Mononuclear cell (primary cell): ENCODE data around the gene MUC5B. TPM values are rescaled to one million over a fixed set of nuclear protein-coding genes. Genes with fewer than 3 reads are reported as not detected.
"Not testable (repeated sequence)": the region's sequence is repeated elsewhere in the genome, so short reads cannot be mapped to it uniquely, and the experiment has no call there.

ENCODE experiments used
- H3K27me3 ChIP-seq: 2 replicates; pipeline ENCODE4 v1.6.0; 2011; ENCODE audit warnings: low read length, control low read depth; ENCODE audit not compliant: insufficient read depth
- H3K4me1 ChIP-seq: 2 replicates; pipeline ENCODE4 v1.5.1; 2011; ENCODE audit warnings: mild to moderate bottlenecking, low read length, control low read depth; ENCODE audit not compliant: insufficient read depth
- H3K4me3 ChIP-seq: 2 replicates; pipeline ENCODE4 v1.5.1; 2011; ENCODE audit warnings: mild to moderate bottlenecking, low read length, moderate library complexity
- H3K9me3 ChIP-seq: 2 replicates; pipeline ENCODE4 v1.5.1; 2011; ENCODE audit warnings: low read depth, mild to moderate bottlenecking, control low read depth, low read length
- total RNA-seq: library from RNA; depleted of rRNA; stranded (reverse); fragments of >200 nt; gene quantifications from one replicate; pipeline ENCODE4 v1.2.3, GENCODE V29; 2012

Gene MUC5B
- total RNA-seq, 1 donor, result under 0.01 TPM

DNA sequence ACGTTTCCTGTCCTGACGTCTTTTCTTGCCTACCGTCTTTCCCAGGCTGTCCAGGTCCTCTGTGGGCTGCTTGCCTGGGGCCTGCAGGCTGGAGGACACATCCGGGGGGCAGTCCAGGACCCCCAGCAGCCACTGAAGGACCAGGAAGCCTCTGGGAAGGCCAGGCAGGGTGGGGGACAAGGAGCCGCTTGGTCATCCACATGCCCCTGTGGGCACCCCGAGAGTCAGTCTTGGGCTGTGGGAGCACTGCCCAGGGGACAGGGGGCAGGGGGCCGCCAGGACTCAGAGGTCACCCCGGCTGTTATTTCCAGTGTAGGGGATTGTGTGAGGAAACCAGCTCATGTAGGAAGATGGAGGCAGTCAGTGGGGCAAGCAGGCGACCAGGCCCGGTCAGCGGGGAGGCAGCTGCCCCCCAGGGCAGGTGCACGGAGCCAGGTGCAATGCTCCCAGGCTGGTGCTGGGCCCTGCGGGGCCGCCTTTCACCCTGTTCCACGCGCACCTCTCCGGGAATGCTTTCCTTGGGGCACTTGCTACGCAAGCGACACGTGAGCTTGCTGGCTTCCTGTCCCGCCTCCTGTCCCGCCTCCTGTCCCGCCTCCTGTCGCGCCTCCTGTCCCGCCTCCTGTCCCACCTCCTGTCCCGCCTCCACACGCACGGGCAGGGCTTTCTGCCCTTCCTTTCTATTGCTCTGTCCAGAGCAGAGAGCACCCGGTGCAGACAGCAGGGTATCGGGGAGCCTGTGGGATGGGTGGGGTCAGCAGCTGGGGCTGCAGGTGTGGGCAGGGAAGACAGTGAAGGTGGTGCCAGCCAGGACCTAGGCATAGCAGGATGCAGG lies 39.5 kb downstream of the MUC5B start:
- H3K4me3 ChIP-seq, result peak overlapping the region; percentile 41
- H3K4me1 ChIP-seq, result peaks cover 15% of the 10 kb centered on the region
- no peaks in the 10 kb centered on the region for H3K27me3 ChIP-seq
- no peaks in the 10 kb centered on the region for H3K9me3 ChIP-seq

DNA sequence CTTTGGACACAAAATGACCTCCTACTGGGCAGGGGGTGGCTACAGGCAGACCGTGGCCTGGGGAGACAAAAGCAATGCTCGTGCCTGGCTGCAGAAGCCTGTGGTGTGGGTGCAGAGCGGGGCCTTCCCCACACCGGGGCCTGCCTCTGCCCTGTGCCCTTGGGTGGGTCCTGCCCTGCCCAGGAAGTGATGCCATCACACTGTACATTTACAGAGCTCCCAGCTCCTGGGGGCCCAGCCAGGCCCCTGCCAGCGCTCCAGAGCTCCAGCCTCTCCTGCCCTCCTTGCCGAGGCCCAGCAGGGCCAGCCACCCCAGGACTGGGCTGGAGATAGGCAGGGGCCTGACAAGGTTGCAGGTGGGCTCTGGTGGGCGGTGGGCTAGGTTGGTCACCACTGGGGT lies 40.1 kb downstream of the MUC5B start:
- H3K4me3 ChIP-seq, result peak overlapping the region; percentile 41

DNA sequence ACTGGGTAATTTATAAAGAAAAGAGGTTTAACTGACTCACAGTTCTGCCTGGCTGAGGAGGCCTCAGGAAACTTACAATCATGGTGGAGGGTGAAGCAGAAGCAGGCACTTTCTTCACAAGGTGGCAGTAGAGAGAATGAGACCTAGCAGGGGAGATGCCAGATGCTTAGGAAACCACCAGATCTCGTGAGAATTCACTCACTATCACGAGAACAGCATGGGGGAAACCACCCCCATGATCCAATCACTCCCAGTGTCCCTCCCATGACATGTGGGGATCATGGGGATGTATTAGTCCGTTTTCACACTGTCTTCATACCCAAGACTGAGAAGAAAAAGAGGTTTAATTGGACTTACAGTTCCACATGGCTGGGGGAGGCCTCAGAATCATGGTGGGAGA lies 41.6 kb downstream of the MUC5B start:
- peaks cover 15% of the 10 kb centered on the region for H3K4me1 ChIP-seq
- not testable (repeated sequence) for H3K9me3 ChIP-seq, H3K4me3 ChIP-seq, H3K27me3 ChIP-seq

More for the DNA sequence above, 40.1 kb downstream of the MUC5B start:
- Histone ChIP-seq H3K27me3 (no peaks in the 10 kb centered on the region), H3K9me3 (no peaks in the 10 kb centered on the region), H3K4me1 (peaks cover 15% of the 10 kb centered on the region)

DNA sequence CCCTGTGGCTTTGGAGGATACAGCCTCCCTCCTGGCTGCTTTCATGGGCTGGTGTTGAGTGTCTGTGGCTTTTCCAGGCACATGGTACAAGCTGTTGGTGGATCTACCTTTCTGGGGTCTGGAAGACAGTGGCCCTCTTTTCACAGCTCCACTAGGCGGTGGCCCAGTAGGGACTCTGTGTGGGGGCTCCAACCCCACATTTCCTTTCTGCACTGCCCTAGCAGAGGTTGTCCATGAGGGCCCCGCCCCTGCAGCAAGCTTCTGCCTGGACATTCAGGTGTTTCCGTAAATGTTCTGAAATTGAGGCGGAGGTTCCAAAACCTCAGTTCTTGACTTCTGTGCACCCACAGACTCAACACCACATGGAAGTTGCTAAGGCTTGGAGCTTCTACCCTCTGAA lies 42.6 kb downstream of the MUC5B start:
- H3K4me3 ChIP-seq, H3K9me3 ChIP-seq, H3K27me3 ChIP-seq: not testable (repeated sequence)
- peaks cover 15% of the 10 kb centered on the region for H3K4me1 ChIP-seq

DNA sequence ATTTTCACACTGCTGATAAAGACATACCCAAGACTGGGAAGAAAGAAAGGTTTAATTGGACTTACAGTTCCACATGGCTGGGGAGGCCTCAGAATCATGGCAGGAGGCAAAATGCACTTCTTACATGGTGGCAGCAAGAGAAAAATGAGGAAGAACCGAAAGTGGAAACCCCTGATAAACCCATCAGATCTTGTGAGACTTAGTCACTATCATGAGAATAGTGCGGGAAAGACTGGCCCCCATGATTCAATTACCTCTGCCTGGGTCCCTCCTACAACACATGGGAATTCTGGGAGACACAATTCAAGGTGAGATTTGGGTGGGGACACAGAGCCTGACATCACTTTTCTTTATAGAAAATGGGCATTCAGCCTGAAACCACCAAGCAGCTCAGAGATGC lies 44.1 kb downstream of the MUC5B start:
- H3K27me3 ChIP-seq, H3K9me3 ChIP-seq, H3K4me3 ChIP-seq: not testable (repeated sequence)
- peaks cover 12% of the 10 kb centered on the region for H3K4me1 ChIP-seq

DNA sequence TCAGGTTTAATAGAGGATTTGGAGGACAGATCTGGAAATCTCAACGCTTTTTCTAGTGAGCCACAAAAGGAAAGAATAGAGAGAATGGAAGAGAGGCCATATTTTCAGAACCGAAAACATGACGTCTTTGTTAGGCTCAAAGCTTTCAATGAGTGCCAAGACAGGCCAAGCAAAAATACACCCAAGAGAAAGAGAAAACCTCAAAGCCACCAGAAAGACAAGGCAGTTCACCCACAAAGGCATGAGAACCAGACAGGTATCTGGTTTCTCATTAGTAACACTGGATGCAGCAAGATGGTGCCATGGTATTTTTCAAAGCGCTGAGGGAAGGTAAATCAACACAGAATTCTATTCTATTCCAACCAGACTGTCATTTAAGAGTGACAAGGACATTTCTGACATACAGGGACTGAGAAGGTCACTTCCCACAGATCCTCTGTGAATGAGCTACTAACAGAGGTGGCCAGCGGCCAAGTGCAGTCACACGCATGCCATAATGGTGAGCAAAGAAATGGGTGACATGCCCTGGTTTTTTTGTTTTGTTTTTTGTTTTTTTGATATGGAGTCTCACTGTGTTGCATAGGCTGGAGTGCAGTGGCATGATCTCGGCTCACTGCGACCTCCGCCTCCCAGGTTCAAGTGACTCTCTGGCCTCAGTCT lies 44.7 kb downstream of the MUC5B start:
- peaks cover 8% of the 10 kb centered on the region for H3K4me1 ChIP-seq
- no peaks in the 10 kb centered on the region for H3K27me3 ChIP-seq
- no peak overlapping the region for H3K4me3 ChIP-seq
- no peaks in the 10 kb centered on the region for H3K9me3 ChIP-seq

DNA sequence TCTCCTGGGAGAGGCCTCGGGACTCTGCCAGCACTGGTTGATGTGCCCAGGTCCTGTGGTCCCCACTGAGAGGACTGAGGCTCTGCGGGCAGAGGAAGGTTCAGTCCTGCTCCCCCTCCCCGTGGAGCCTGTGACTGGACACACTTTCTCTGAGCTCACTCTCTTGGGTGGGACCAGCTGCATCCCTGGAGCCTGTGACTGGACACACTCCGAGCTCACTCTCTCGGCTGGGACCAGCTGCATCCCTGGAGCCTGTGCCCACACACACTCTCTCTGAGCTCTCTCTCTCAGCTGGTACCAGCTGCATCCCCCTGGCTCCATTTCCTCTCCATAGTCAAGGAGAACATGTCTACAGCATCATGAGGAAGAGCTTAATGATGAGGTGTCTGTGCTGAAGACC lies 47.1 kb downstream of the MUC5B start:
- no peak overlapping the region for H3K4me3 ChIP-seq
- H3K4me1 ChIP-seq, result no peaks in the 10 kb centered on the region
- no peaks in the 10 kb centered on the region for H3K27me3 ChIP-seq
- H3K9me3 ChIP-seq, result no peaks in the 10 kb centered on the region

DNA sequence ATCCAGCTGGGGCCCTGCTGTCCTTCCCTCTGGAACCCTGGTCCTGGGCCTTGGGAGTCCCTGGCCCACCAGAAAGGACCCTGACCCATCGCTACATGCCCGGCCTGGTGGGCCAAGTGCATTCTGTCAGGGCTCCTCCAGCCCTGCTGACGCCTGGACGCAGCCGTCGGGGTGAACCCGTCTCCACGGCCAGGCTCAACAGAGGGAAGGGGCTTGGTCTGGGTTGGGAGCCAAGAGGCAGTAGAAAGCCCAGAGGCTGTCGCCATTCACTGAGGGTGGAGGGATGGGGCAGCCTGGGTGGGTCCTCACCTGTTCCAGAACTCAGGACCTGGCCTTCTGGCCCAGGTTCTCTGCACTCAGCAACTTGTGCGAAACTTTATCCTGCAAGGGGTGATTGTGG lies 47.6 kb downstream of the MUC5B start:
- H3K4me1 ChIP-seq, result no peaks in the 10 kb centered on the region
- H3K27me3 ChIP-seq, result no peaks in the 10 kb centered on the region
- H3K4me3 ChIP-seq, result no peak overlapping the region
- H3K9me3 ChIP-seq, result no peaks in the 10 kb centered on the region

DNA sequence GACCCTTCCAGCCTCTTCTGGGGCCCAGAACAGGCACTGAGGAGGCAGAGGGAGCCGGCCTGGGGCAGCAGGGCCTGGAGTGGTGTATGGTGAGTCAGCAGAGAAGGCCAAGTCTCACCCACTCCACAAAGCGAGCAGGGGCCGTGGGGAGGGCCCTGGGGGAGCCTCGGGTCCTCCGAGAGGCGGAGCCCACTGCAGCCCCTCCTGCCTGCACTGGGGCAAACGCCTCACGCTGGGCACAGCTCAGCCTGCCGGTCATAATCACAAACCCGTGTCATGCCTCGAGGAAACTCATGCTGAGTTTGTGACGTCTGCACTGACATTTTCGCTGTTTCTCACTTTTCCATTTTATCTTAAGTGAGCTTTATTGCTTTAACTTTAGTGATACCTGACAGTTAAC lies 48.1 kb downstream of the MUC5B start:
- H3K27me3 ChIP-seq, result no peaks in the 10 kb centered on the region
- H3K4me1 ChIP-seq, result no peaks in the 10 kb centered on the region

DNA sequence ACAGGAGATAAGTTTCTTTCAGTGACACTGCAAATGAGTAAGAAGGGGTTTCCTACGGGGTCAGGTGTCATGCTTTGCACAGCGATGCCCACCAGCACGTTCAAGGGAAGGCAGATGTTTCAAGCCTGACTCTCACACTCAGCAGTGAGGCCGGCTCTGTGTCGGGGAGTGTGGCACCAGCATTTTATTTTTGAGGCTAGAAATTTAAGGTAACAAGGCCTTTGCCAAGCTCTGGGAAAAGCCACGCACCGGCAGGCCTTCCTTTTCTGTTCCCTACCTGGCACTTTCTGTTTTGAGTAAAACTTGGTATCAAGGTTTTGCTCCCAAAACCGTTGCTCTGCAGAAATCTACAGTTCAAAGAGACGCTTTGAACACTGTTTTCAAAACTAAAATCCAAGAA lies 48.5 kb downstream of the MUC5B start:
- no peaks in the 10 kb centered on the region for H3K4me1 ChIP-seq
- no peaks in the 10 kb centered on the region for H3K27me3 ChIP-seq
- no peak overlapping the region for H3K4me3 ChIP-seq
- no peaks in the 10 kb centered on the region for H3K9me3 ChIP-seq

More for the DNA sequence above, 48.1 kb downstream of the MUC5B start:
- no peak overlapping the region for H3K4me3 ChIP-seq
- H3K9me3 ChIP-seq, result no peaks in the 10 kb centered on the region

DNA sequence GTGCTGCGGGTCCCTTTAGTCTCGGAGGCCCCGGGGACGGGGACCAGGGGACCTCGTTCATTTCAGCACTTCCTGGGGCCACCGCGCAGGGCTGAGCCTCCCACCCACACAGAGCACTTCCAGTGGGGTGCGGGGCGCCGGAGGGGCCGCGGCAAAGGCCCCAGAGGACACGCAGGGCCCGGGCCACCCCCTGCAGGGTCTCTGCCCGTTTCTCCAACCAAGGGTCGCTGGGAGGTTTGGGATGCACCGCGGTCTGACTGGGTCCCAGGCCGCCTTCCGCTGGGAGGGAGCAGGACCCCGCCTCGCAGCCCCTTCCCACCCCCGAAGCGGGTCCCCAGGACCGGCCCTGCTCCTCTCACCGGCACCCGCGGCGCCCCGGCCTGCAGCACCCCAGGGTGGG lies 49.1 kb downstream of the MUC5B start:
- Histone ChIP-seq H3K4me1 (no peaks in the 10 kb centered on the region), H3K27me3 (no peaks in the 10 kb centered on the region), H3K4me3 (no peak overlapping the region), H3K9me3 (no peaks in the 10 kb centered on the region)

DNA sequence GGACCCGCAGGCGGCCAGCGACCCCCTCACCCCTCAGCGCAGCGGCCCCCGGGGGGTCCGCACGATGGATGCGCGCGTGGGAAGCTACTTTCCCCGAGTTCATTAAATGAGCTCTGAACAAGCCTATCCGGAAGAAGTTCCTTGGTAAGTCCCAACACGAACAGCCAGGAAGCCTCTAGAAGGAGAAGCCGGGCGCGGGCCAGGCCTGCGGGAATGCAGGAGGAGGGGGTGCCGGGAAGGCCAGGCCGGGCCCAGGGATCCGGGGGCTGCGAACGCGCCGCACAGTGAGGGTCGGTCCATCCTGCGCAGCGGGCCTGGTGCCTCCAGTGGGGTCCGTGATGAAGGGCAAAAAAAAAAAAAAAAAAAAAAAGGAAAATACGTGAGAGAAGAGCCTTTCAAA lies 49.7 kb downstream of the MUC5B start:
- Histone ChIP-seq H3K4me1 (no peaks in the 10 kb centered on the region), H3K27me3 (no peaks in the 10 kb centered on the region), H3K9me3 (no peaks in the 10 kb centered on the region), H3K4me3 (no peak overlapping the region)

DNA sequence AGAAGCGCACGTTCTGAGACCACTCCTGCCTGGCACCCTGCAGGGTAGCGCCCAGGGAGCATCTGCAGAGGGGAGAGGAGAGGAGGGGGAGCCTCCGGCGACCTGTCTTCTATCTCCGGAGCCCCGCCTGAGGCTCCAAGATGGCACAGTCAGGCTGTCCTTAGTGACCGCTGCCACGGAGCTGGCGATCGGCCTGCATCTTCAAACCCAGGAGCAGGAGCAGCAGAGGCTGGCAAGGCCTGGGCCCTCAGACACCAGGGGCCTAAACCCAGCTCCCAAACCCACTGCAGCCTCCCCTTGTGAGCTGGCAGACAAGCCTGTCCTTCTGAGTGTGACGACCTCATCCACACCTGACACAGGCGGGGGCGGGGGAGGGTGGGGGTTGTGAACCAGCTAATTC lies 51.6 kb downstream of the MUC5B start:
- H3K27me3 ChIP-seq, result no peaks in the 10 kb centered on the region
- H3K4me1 ChIP-seq, result no peaks in the 10 kb centered on the region
- H3K4me3 ChIP-seq, result no peak overlapping the region
- H3K9me3 ChIP-seq, result no peaks in the 10 kb centered on the region

DNA sequence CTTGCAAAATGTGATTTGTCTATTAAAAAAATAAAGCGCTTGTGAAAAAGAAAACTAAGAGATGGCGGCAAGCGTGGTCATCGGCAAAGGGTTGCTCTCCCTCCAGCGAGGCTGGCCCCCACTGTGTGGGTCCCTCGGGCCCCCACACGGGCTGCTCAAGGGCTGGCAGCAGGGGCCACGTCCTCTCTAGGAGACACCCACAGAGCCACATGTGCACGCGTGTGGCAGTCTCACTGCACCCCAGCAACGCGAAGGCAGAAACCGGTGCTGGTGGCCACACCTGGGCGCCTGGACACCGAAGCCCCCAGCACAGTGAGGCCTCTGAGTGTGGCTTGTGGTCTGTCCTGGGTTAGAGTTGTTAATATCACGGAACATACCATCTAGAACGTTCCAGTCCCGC lies 52.2 kb downstream of the MUC5B start:
- Histone ChIP-seq H3K27me3 (no peaks in the 10 kb centered on the region), H3K4me1 (no peaks in the 10 kb centered on the region), H3K9me3 (no peaks in the 10 kb centered on the region), H3K4me3 (no peak overlapping the region)

DNA sequence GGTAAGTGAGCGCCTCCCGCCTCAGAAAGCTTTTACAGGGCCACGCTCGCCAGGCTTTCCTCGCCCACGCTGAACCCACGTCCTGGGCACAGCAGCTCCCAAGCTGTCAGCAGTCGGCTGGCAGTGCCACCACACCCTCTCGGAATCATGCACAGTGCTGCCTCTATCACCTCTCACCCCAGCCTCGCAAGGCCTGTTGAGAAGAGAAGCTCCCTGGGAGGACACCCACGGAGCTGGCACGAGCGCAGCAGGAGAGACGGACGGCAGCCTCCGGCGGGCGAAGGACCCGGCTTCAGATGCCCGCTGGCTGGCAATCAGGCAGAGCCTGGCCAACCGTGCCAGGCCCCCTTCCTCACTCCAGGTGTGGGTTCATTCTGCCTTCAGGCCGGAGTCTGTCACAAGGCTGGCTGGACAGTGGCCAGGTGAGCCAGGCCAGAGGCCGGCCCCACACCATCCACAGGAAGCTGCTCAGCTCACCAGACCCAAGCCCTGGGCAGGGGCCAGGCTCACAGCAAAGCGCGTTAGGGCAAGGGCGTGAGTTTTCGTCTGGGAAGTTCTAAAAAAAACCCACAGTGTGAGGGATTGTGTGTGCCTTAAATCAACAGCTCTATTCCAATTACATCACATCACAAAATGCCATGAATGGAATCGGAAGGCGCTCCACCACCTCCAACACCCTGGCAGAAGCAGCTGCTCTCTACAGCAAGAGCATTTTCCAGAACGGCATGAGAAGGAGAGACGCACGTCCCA lies 53.4 kb downstream of the MUC5B start:
- Histone ChIP-seq H3K27me3 (no peaks in the 10 kb centered on the region), H3K4me3 (no peak overlapping the region), H3K4me1 (no peaks in the 10 kb centered on the region), H3K9me3 (no peaks in the 10 kb centered on the region)
